Nephron (organoid): ENCODE results near the gene ZNF791.

Experiments
- H3K27ac Mint-ChIP-seq, 3 experiments: 2 replicates each; pipeline ENCODE4 v1.8.0; 2020; ENCODE audit warnings: mixed read lengths in 3 of 3, mild to moderate bottlenecking in 2 of 3, moderate library complexity in 1 of 3
- H3K27me3 Mint-ChIP-seq: 2 replicates; pipeline ENCODE4 v1.8.0; 2021; ENCODE audit warnings: low read depth, mild to moderate bottlenecking, moderate library complexity, mixed read lengths
- H3K36me3 Mint-ChIP-seq: 2 replicates; pipeline ENCODE4 v1.8.0; 2020; ENCODE audit warnings: low read depth, mixed read lengths
- H3K4me1 Mint-ChIP-seq: 2 replicates; pipeline ENCODE4 v1.8.0; 2020; ENCODE audit warnings: mixed read lengths
- H3K4me3 Mint-ChIP-seq, 3 experiments: 2 replicates each; pipeline ENCODE4 v1.8.0; 2020; ENCODE audit warnings: mild to moderate bottlenecking in 3 of 3, mixed read lengths in 3 of 3, moderate library complexity in 2 of 3
- H3K9me3 Mint-ChIP-seq: 2 replicates; pipeline ENCODE4 v1.8.0; 2020; ENCODE audit warnings: mixed read lengths
- TF ChIP-seq, protein P1 (sequence below), 3 experiments: fragments of 200-600 bp; sonication (generic); IDR thresholded peaks; one replicate each; pipeline ENCODE4 v1.5.0; 2021; ENCODE audit warnings: antibody characterized with exemption in 3 of 3; ENCODE audit not compliant: unreplicated experiment in 3 of 3

ZNF791 gene

DNA sequence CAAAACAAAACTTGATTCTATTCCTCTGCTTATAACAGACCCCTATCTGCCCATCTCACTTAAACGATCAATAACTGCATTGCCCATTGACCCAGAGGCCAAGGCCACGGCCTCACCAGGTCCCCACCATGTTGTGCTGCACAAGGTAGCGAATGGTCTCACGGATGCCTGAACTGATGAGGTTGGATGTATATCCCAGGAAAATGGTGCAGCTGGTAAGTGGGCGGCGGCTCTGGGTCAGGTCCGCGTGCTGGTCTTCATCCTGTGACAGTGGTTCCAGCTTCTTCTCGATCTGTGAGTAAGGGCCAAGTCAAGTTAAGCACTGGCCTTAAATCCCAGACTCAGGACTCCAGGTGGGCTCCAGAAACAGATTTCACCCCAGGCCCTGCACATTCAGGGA lies 69.3 kb downstream of the ZNF791 start:
- Mint-ChIP-seq H3K9me3 (no peaks in the 10 kb centered on the region), H3K27ac (no peak overlapping the region), H3K27me3 (peaks cover 5% of the 10 kb centered on the region), H3K36me3 (peaks cover 35% of the 10 kb centered on the region), H3K4me3 (peak overlapping the region; percentile 66 to 70 (median 69)), H3K4me1 (peaks cover 6% of the 10 kb centered on the region)
- TF ChIP-seq, protein P1, sequence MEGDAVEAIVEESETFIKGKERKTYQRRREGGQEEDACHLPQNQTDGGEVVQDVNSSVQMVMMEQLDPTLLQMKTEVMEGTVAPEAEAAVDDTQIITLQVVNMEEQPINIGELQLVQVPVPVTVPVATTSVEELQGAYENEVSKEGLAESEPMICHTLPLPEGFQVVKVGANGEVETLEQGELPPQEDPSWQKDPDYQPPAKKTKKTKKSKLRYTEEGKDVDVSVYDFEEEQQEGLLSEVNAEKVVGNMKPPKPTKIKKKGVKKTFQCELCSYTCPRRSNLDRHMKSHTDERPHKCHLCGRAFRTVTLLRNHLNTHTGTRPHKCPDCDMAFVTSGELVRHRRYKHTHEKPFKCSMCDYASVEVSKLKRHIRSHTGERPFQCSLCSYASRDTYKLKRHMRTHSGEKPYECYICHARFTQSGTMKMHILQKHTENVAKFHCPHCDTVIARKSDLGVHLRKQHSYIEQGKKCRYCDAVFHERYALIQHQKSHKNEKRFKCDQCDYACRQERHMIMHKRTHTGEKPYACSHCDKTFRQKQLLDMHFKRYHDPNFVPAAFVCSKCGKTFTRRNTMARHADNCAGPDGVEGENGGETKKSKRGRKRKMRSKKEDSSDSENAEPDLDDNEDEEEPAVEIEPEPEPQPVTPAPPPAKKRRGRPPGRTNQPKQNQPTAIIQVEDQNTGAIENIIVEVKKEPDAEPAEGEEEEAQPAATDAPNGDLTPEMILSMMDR (IDR thresholded peaks at IDR 0.05; ENCODE audit: unreplicated experiment in 3 of 3) = no peak

DNA sequence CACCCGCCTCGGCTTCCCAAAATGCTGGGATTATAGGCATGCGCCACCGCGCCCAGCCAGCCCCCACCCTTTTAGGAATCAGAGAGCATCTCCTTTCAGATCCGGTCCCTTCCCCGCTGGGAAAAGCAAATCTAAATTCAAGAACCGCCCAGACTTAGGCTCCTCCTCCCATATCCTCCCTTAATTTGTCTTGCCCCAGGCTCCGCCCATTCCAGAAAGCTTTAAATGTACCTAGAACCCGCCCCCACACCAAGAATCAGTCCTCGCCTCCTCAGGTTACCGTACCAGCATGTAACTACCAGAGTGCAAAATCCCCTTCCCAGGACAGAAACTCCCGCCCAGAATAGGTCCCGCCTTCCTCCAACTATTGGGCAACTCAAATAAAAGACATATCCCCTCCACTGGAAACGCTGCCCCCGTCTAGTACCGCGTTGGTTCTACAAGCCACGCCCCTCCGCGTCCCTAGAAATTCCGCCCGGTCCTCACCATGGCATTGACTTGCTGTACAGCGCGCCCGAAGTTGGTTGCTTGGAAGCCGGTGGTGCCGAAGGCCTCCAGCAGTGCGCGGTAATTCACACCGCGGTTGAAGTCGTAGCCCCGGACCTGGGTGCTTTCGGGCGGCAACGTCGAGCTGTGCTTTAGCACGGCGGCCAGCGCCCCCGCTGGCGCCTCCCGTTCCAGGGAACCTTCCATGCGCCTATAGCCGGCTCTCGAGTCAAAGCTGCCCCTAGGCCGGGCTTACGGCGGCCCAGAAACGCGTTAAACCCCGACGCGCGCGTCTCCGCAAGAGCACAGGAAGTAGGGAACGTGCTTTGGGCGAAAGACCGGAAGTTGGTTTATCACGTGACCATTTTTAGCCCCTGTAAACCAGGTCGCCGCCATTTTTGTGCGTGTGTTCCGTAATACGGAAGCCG lies 70.6 kb downstream of the ZNF791 start, which contains the start of gene DHPS:
TSS of gene DHPS (minus strand) at position 807 of the 914 bp plus-strand sequence. CDS start at position 693, 114 bp downstream.
- Mint-ChIP-seq H3K27me3 (peaks cover 5% of the 10 kb centered on the region), H3K27ac (peak within 1 kb of the TSS; percentile 66 to 90 (median 84)), H3K4me1 (peaks cover 6% of the 10 kb centered on the region), H3K9me3 (no peaks in the 10 kb centered on the region), H3K36me3 (peaks cover 26% of the 10 kb centered on the region), H3K4me3 (peak within 1 kb of the TSS; percentile 89 to 91 (median 90))
- TF ChIP-seq, protein P1 (IDR thresholded peaks at IDR 0.05; ENCODE audit: unreplicated experiment in 3 of 3) = no peak
